Measurements from ENCODE around the gene ZDHHC1. TPM values are rescaled to one million over a fixed set of nuclear protein-coding genes. Genes with fewer than 3 reads are reported as not detected.

Gene ZDHHC1
- total and polyA plus RNA-seq, 2 of the 13 experiments (the other 11 are each of a cell fraction or from before 2014, with no cell fraction given), result 0.51 to 1.1 TPM

- no peak for TF ChIP-seq ZBTB40 (IDR thresholded peaks at IDR 0.05)
- TF ChIP-seq ZBTB40 (CRISPR knock-in tag; IDR thresholded peaks at IDR 0.05), result no peak
These were observed 19.5 kb upstream of the ZDHHC1 start (continued) for GRCh38 chr16:67435758-67436164.

- H3K4me1 ChIP-seq (ENCODE audit: insufficient read depth, low read length), result peaks cover 46% of the 10 kb centered on the region
- in situ Hi-C loops (cut with HindIII; ENCODE audit: extremely low pct_ligation_motif_present, low pct_unique_long_range_greater_than_20kb), result loop anchor here (5.0 kb wide), 1 partner anchor 34 kb away; no protein-coding TSS in a partner anchor
- no peaks in the 10 kb centered on the region for H4K20me1 ChIP-seq (ENCODE audit: insufficient read depth, low read length)
- intact Hi-C loops (cut with micrococcal nuclease; ENCODE audit: unreplicated experiment), result no loop called here
- 93% methylated on average over 5 of the region's 5 CpGs for WGBS (ENCODE audit: low lambda C conversion rate)
- H3K27ac ChIP-seq (ENCODE audit: extremely low read length, insufficient read depth, low read length), result no peak overlapping the region
- BruUV-seq (replicated peaks), result no TSS peak
- ATAC-seq (no peak), DNase-seq (ENCODE audit: low spot score) (no peak), FAIRE-seq (no peak)
- peak overlapping the region; percentile 99; the same call in 1 of the 2 replicates for H3K4me2 ChIP-seq (ENCODE audit: low read depth, low read length)
- TF ChIP-seq MYC (CRISPR knock-in tag; IDR thresholded peaks at IDR 0.05; ENCODE audit: borderline replicate concordance) (no peak), YEATS2 (CRISPR knock-in tag; IDR thresholded peaks at IDR 0.05; ENCODE audit: borderline replicate concordance) (no peak), CREBL2 (CRISPR knock-in tag; IDR thresholded peaks at IDR 0.05; ENCODE audit: borderline replicate concordance) (no peak), TOPORS (CRISPR knock-in tag; IDR thresholded peaks at IDR 0.05) (no peak), ZNF543 (CRISPR knock-in tag; IDR thresholded peaks at IDR 0.05) (no peak), PHF5A (CRISPR knock-in tag; IDR thresholded peaks at IDR 0.05; ENCODE audit: low read depth, unreplicated experiment) (no peak), ZNF430 (CRISPR knock-in tag; IDR thresholded peaks at IDR 0.05) (no peak), EZH2 (conservative IDR thresholded peaks at IDR 0.05; ENCODE audit: low read depth, low read length) (no peak), NR3C1 (CRISPR knock-in tag; IDR thresholded peaks at IDR 0.05) (no peak)
- H3K4me3 ChIP-seq (replicated peaks in 1 of 3; ENCODE audit: insufficient read depth in 1 of 3, low read depth in 2 of 3, low read length in 3 of 3), result no peak overlapping the region
- no peaks in the 10 kb centered on the region; a peak in 1 of 5 replicates for H3K27me3 ChIP-seq (ENCODE audit: control insufficient read depth in 1 of 2, insufficient read depth in 2 of 2, low read length in 2 of 2)
- peaks cover 2 to 8% of the 10 kb centered on the region in 2 experiments; a peak in 2 of 5 replicates for H3K36me3 ChIP-seq (replicated peaks in 1 of 2; ENCODE audit: control insufficient read depth in 1 of 2, insufficient read depth in 2 of 2, low read length in 2 of 2)
- POLR2A ChIA-PET, result interaction anchor here (5.5 kb wide), 1 partner anchor 13 kb away, joined by 182 read pairs; no protein-coding TSS in a partner anchor
- H3K9ac ChIP-seq (ENCODE audit: insufficient read depth, low read depth, low read length), result no peak overlapping the region
- H3K9me3 ChIP-seq (ENCODE audit: low read length), result no peaks in the 10 kb centered on the region
- no peak overlapping the region for H2AFZ ChIP-seq (ENCODE audit: low read length)
- CTCF ChIA-PET (ENCODE audit: low intra/inter-chr PET ratio, low total read pairs), result no interaction called here
- no peaks in the 10 kb centered on the region for H3K79me2 ChIP-seq (ENCODE audit: insufficient read depth, low read length)
These were observed 16.9 kb upstream of the ZDHHC1 start for GRCh38 chr16:67433131-67433719.

Measured in HepG2 (cell line).